PFSK-1 (cell line): ENCODE measurements around the gene TP53TG5.

Source experiments
- FOXP2 ChIP-seq: optimal IDR thresholded peaks from 2 replicates; pipeline ENCODE3; 2011; ENCODE audit warnings: borderline replicate concordance, control low read depth, inconsistent platforms; ENCODE audit not compliant: insufficient read depth; ENCODE audit errors: extremely low read length, extremely low read depth
- POLR2AphosphoS5 ChIP-seq: IDR thresholded peaks from 2 replicates; pipeline ENCODE4 v1.6.1; 2012; ENCODE audit warnings: low read depth, mild to moderate bottlenecking, control low read depth, low read length, moderate library complexity
- SIN3A ChIP-seq: IDR thresholded peaks from 2 replicates; pipeline ENCODE4 v1.6.1; 2012; ENCODE audit warnings: mild to moderate bottlenecking, low read length, moderate library complexity, borderline replicate concordance; ENCODE audit not compliant: insufficient read depth
- TAF1 ChIP-seq: IDR thresholded peaks from 2 replicates; pipeline ENCODE4 v1.6.1; 2012; ENCODE audit warnings: low read length, control low read depth, borderline replicate concordance; ENCODE audit not compliant: insufficient read depth
- TF ChIP-seq, protein P1 (sequence below), 2 experiments: IDR thresholded peaks; 2 replicates each; pipeline versions ENCODE4 v1.6.1 to v1.8.0; 2011 to 2012; ENCODE audit warnings: low read depth in 2 of 2, low read length in 2 of 2, control low read depth in 1 of 2, inconsistent platforms in 1 of 2, mild to moderate bottlenecking in 1 of 2, moderate library complexity in 1 of 2; ENCODE audit not compliant: insufficient read depth in 1 of 2

The TP53TG5 gene

DNA sequence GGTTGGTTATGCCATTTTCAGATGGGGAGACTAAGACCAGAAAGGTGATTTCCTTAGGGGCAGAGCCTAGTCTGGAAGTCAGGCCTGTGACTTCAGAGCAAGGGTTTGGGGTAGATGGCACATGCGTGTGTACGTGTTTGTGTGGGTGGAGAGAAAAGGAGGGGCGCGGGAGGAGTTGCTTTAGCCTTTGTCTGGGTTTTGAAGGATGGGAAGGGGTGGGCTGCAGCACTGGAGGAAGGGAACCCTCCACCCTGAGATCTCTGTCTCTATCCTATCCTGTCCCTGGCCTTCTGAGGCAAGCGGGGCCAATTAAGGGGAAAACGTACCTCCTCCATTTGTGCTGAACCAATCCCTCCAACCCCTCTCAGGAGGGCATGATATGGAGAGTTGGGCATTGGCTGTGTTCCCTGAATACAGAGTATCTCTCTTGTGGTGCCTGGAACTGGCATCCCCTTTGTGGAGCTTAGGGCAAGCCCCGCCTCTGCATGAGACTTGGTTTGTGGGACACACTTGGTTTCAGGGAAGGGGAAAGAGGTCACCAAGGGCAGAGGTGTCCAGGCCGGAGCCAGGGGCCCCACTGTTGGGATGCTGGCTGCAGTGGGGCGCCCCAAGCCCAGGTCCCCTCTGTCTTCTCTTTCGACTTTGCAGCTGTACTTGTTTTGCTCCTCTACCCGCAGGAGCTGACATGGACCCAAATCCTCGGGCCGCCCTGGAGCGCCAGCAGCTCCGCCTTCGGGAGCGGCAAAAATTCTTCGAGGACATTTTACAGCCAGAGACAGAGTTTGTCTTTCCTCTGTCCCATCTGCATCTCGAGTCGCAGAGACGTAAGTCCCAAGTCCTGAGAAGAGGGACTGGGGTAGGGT, 29.9 kb upstream of the TP53TG5 start, which contains the start of gene DBNDD2:
Gene DBNDD2, plus strand, starts transcription at position 507 of the 863 bp plus-strand sequence. Its CDS starts 179 bp downstream, at position 686.
- TF ChIP-seq, protein P1, sequence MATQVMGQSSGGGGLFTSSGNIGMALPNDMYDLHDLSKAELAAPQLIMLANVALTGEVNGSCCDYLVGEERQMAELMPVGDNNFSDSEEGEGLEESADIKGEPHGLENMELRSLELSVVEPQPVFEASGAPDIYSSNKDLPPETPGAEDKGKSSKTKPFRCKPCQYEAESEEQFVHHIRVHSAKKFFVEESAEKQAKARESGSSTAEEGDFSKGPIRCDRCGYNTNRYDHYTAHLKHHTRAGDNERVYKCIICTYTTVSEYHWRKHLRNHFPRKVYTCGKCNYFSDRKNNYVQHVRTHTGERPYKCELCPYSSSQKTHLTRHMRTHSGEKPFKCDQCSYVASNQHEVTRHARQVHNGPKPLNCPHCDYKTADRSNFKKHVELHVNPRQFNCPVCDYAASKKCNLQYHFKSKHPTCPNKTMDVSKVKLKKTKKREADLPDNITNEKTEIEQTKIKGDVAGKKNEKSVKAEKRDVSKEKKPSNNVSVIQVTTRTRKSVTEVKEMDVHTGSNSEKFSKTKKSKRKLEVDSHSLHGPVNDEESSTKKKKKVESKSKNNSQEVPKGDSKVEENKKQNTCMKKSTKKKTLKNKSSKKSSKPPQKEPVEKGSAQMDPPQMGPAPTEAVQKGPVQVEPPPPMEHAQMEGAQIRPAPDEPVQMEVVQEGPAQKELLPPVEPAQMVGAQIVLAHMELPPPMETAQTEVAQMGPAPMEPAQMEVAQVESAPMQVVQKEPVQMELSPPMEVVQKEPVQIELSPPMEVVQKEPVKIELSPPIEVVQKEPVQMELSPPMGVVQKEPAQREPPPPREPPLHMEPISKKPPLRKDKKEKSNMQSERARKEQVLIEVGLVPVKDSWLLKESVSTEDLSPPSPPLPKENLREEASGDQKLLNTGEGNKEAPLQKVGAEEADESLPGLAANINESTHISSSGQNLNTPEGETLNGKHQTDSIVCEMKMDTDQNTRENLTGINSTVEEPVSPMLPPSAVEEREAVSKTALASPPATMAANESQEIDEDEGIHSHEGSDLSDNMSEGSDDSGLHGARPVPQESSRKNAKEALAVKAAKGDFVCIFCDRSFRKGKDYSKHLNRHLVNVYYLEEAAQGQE (IDR thresholded peaks at IDR 0.05; ENCODE audit: insufficient read depth in 1 of 2, low read depth in 2 of 2, low read length in 2 of 2) = no peak
- TF ChIP-seq TAF1 (no peak), SIN3A (no peak), POLR2AphosphoS5 (no peak), FOXP2 (no peak)

DNA sequence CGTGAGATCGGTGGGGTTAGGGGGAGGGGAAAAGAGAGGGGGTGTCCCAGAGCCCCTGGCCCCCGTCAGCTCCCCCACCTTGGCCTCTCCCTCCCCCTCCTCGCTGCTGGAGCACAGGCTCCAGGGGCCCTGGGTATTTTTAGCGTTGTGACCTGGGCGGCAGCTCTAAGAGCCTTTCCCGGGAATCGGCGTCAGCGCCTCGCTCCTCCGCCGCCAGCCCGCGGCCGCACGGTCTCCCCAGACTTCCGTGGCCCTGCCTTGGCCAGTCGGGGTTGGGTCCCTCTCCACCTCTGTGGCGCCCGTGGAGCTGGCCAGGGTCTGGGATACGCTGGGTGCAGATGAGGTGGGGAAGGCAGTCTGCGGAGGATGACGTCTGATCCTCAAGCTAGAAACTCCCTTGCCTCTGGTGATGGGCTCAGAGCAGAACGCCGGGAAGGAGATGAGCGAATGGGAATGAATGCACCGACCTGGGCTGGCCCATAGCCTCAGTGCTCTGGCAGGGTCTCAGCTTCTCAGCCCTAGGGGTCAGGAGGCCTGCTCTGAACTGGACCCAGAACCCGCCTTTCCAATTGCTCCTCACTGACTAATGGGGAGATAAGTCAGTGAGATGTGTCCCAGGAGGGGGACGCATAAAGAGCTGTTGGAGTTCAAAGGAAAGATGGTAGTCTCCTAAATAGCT, 29.1 kb upstream of the TP53TG5 start:
- TF ChIP-seq TAF1 (no peak), POLR2AphosphoS5 (no peak), FOXP2 (no peak), SIN3A (no peak)
- TF ChIP-seq, protein P1 (IDR thresholded peaks at IDR 0.05; ENCODE audit: insufficient read depth in 1 of 2, low read depth in 2 of 2, low read length in 2 of 2) = no peak

DNA sequence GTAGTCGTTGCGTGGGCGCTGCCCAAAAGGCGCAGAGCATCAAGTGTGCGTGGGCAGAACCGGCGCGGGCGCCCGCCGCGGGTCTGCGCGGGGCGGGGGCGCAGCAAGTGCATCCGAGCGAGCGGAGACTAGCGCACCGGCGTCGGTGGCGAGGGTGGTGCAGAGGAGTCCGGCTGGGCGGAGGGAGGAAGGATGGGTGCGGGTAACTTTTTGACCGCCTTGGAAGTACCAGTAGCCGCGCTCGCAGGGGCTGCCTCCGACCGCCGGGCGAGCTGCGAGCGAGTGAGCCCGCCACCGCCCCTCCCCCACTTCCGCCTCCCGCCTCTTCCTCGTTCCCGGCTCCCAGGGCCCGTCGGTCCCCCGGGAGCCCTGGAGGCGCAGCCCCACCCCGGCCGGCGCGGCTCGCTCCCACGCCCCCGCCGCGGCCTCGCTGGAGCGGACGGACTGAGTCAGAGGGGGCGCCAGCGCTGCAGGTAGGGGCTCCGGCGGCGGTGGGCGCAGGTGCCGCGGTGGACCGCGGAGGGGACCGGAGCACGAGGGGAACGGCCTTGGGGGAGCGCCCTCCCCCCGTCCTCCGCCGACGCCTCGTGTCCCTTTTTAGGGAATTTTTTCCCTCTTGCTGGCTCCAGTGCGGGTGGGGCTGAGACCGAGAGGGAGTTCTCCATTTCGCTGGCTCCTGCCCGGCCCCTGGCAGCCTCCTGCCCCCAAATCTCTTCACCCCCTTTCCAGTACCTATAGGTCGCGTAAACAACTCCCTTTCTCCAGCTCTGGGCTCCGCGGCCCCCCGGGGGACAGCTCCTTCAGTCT, 28.3 kb upstream of the TP53TG5 start:
- TF ChIP-seq TAF1 (no peak), SIN3A (no peak), POLR2AphosphoS5 (no peak), FOXP2 (no peak)
- TF ChIP-seq, protein P1 (IDR thresholded peaks at IDR 0.05; ENCODE audit: insufficient read depth in 1 of 2, low read depth in 2 of 2, low read length in 2 of 2) = no peak

DNA sequence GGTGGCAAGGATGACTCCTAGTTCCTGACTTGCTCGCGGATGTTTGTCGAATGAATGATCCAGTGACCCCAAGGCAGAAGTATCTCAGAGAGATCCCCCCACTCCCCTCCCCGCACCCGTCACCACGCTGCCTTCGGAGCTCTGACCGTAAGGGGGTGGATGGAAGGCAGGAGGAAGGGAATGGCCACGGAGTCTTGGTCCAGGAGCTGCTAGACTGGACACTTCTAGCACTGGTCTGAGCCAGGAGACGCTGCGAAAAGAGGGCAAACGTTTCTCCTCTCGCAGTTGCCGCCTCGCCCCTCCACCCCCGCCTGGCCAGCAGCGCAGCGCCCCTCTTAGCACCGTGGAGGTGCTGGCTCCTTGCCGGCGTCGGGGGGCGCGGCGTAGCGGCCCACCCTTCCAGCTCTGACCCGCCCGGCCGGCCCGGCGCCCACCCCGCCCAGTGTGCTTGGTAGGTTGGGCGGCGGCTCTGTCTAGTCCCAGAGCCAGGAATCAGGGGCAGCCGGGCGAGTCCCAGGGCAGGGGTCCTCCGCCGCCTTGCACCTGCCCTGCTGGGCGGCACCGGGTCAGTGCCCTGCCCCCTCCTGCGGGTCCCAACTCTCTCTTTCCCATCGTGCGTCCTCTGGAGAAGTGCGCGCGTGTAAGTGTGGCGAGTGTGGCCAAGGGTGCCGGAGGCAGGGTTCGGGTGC, 27.6 kb upstream of the TP53TG5 start:
- TF ChIP-seq, protein P1 (IDR thresholded peaks at IDR 0.05; ENCODE audit: insufficient read depth in 1 of 2, low read depth in 2 of 2, low read length in 2 of 2) = no peak
- no peak for TF ChIP-seq FOXP2
- TF ChIP-seq SIN3A = no peak
- TF ChIP-seq TAF1 = no peak
- no peak for TF ChIP-seq POLR2AphosphoS5
